ENCODE data around the gene ZNF160. TPM values are rescaled to one million over a fixed set of nuclear protein-coding genes. Genes with fewer than 3 reads are reported as not detected.

ZNF160 gene
- polyA plus RNA-seq, 1 experiment: 23.7 TPM

DNA sequence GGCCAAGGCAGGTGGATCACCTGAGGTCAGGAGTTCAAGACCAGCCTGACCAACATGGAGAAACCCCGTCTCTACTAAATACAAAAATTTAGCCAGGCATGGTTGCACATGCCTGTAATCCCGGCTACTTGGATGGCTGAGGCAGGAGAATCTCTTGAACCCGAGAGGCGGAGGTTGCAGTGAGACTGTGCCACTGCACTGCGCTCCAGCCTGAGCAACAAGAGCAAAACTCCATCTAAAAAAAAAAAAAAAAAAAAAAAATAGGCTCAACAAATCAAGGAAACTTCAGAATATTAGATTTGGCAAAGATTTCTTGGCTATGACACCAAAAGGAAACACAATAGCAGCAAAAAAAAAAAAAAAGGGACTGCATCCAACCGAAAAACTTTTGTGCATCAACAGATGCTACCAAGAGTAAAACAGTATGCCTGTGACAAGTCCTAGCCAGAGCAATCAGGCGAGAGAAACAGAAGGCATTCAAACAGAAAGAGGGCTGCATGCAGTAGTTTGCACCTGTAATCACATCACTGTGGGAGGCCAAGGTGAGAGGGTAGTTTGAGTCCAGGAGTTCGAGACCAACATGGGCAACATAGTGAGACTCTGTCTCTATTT is 23.8 kb downstream of the ZNF160 start:
- CTCF ChIA-PET: no interaction called here
- no peak for DNase-seq (ENCODE audit: low read depth, low spot score)
- no peak overlapping the region for H3K4me3 ChIP-seq (ENCODE audit: low read depth, low read length)
- POLR2A ChIA-PET: no interaction called here
- H3K27me3 ChIP-seq (ENCODE audit: control insufficient read depth, insufficient read depth, low read length): no peaks in the 10 kb centered on the region
- H3K9me3 ChIP-seq (ENCODE audit: control insufficient read depth, insufficient read depth, low read length): peaks cover 19% of the 10 kb centered on the region
- H3K27ac ChIP-seq (ENCODE audit: low read depth, low read length): no peak overlapping the region
- TF ChIP-seq CTCF (IDR thresholded peaks at IDR 0.05; ENCODE audit: low read depth, low read length): no peak

DNA sequence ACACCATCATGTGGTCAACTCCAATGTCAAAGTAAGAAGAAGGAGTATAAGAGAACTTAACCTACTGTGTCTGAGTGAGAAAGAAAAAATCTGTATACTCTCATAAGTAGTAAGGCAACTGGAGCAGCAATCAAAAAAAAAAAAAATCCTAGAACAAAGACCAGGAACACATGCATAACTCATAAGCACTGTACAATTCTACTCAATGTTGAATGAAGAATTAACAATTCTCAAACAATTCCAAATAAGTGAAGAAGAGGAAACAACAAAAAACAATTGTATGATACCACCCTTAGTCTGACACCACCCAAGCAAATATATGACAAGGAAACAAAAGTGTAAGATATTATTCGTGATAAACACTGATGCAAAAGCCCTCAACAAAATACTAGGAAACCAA is 24.6 kb downstream of the ZNF160 start:
- Histone ChIP-seq H3K4me3 (ENCODE audit: low read depth, low read length) (no peak overlapping the region), H3K27ac (ENCODE audit: low read depth, low read length) (no peak overlapping the region), H3K9me3 (ENCODE audit: control insufficient read depth, insufficient read depth, low read length) (peaks cover 27% of the 10 kb centered on the region), H3K27me3 (ENCODE audit: control insufficient read depth, insufficient read depth, low read length) (no peaks in the 10 kb centered on the region)
- no peak for TF ChIP-seq CTCF (IDR thresholded peaks at IDR 0.05; ENCODE audit: low read depth, low read length)
- POLR2A ChIA-PET: no interaction called here
- CTCF ChIA-PET: no interaction called here
- DNase-seq (ENCODE audit: low read depth, low spot score): no peak

DNA sequence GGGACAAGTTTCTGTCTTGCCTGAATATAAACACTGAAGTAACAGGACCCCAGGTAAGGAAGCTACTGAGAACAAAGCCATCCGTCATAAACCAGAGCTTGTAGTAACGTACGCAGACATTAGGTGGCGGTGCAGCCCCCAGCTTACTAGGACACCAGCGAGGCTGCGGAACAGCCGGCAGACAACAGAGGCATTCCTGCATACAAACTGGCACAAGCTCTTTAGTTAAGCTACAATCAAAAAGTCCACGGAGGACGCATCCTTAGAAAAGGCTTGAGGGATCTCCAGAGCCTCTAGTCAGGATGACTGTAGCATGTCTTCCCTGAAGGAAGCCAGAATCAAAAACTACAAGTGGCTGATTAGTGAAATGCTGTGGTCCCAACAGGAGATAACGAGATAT is 26.2 kb downstream of the ZNF160 start:
- TF ChIP-seq CTCF (IDR thresholded peaks at IDR 0.05; ENCODE audit: low read depth, low read length): peak; percentile 52
- Histone ChIP-seq H3K9me3 (ENCODE audit: control insufficient read depth, insufficient read depth, low read length) (peaks cover 32% of the 10 kb centered on the region), H3K4me3 (ENCODE audit: low read depth, low read length) (no peak overlapping the region), H3K27ac (ENCODE audit: low read depth, low read length) (no peak overlapping the region), H3K27me3 (ENCODE audit: control insufficient read depth, insufficient read depth, low read length) (no peaks in the 10 kb centered on the region)
- CTCF ChIA-PET: interaction anchor here (0.6 to 1.4 kb wide), 4 partner anchors 10 to 69 kb away, joined by 3 to 4 read pairs (median 3); no protein-coding TSS in a partner anchor
- DNase-seq (ENCODE audit: low read depth, low spot score): no peak
- POLR2A ChIA-PET: interaction anchor here (1.0 kb wide), 1 partner anchor 82 kb away, joined by 7 read pairs; the partner anchor contains the start of gene ZNF347

DNA sequence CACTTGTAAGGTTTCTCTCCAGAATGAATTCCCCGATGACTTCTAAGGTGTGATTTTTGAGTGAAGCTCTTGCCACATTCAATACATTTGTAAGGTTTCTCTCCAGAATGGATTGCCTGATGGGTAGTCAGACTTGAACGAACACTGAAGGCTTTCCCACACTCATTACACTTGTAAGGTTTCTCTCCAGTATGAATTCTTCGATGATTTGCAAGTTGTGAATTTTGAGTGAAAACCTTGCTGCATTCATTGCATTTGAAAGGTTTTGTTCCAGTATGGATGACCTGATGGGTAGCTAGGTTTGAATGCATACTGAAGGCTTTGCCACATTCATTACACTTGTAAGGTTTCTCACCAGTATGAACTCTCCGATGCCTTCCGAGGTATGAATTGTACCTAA is 34.4 kb downstream of the ZNF160 start:
- TF ChIP-seq CTCF (IDR thresholded peaks at IDR 0.05; ENCODE audit: low read depth, low read length): no peak
- Histone ChIP-seq H3K9me3 (ENCODE audit: control insufficient read depth, insufficient read depth, low read length) (peaks cover 69% of the 10 kb centered on the region), H3K4me3 (ENCODE audit: low read depth, low read length) (no peak overlapping the region), H3K27me3 (ENCODE audit: control insufficient read depth, insufficient read depth, low read length) (no peaks in the 10 kb centered on the region), H3K27ac (ENCODE audit: low read depth, low read length) (no peak overlapping the region)
- DNase-seq (ENCODE audit: low read depth, low spot score): no peak
- POLR2A ChIA-PET: no interaction called here
- CTCF ChIA-PET: no interaction called here

DNA sequence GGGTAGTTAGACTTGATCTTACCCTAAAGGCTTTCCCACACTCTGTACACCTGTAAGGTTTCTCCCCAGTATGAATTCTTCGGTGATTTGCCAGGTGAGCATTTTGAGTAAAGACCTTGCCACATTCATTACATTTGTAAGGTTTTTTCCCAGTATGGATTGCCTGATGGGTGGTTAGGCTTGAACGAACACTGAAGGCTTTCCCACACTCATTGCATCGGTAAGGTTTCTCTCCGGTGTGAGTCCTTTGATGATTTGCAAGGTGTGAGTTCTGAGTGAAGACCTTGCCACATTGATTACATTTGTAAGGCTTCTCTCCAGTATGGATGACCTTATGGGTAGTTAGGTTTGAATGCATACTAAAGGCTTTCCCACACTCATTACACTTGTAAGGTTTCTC is 35.0 kb downstream of the ZNF160 start:
- ChIA-PET CTCF (no interaction called here), POLR2A (no interaction called here)

More for the DNA sequence above, 35.0 kb downstream of the ZNF160 start:
- Histone ChIP-seq H3K4me3 (ENCODE audit: low read depth, low read length) (no peak overlapping the region), H3K27me3 (ENCODE audit: control insufficient read depth, insufficient read depth, low read length) (no peaks in the 10 kb centered on the region), H3K27ac (ENCODE audit: low read depth, low read length) (no peak overlapping the region), H3K9me3 (ENCODE audit: control insufficient read depth, insufficient read depth, low read length) (peaks cover 71% of the 10 kb centered on the region)
- no peak for TF ChIP-seq CTCF (IDR thresholded peaks at IDR 0.05; ENCODE audit: low read depth, low read length)
- DNase-seq (ENCODE audit: low read depth, low spot score): no peak
